ENCODE data around the gene NFIA. TPM values are rescaled to one million over a fixed set of nuclear protein-coding genes. Genes with fewer than 3 reads are reported as not detected.

The NFIA gene
- total RNA-seq, 1 experiment from 2014 or later: not detected

- no peak for DNase-seq
- Histone ChIP-seq H3K27me3 (no peaks in the 10 kb centered on the region), H3K9me3 (no peaks in the 10 kb centered on the region), H3K4me3 (no peak overlapping the region), H3K36me3 (no peaks in the 10 kb centered on the region)
These were observed 48.1 kb downstream of the NFIA start for GRCh38 chr1:61130338-61131000.

- Histone ChIP-seq H3K4me3 (no peak overlapping the region), H3K36me3 (no peaks in the 10 kb centered on the region), H3K9me3 (no peaks in the 10 kb centered on the region), H3K27me3 (no peaks in the 10 kb centered on the region)
- DNase-seq: no peak
These were observed 48.9 kb downstream of the NFIA start for GRCh38 chr1:61131248-61131647.

GRCh38 chr1:61131716-61132115 is 49.4 kb downstream of the NFIA start:
- Histone ChIP-seq H3K9me3 (no peaks in the 10 kb centered on the region), H3K4me3 (no peak overlapping the region), H3K27me3 (no peaks in the 10 kb centered on the region), H3K36me3 (no peaks in the 10 kb centered on the region)
- DNase-seq: no peak

GRCh38 chr1:61132176-61132638 is 49.8 kb downstream of the NFIA start:
- H3K4me3 ChIP-seq: no peak overlapping the region
- H3K27me3 ChIP-seq: no peaks in the 10 kb centered on the region
- DNase-seq: no peak
- H3K9me3 ChIP-seq: no peaks in the 10 kb centered on the region
- no peaks in the 10 kb centered on the region for H3K36me3 ChIP-seq

GRCh38 chr1:61132645-61133334 is 50.4 kb downstream of the NFIA start:
- no peaks in the 10 kb centered on the region for H3K36me3 ChIP-seq
- H3K27me3 ChIP-seq: no peaks in the 10 kb centered on the region
- no peaks in the 10 kb centered on the region for H3K9me3 ChIP-seq
- no peak overlapping the region for H3K4me3 ChIP-seq
- no peak for DNase-seq

GRCh38 chr1:61133335-61134019 is 51.1 kb downstream of the NFIA start:
- Histone ChIP-seq H3K36me3 (no peaks in the 10 kb centered on the region), H3K27me3 (no peaks in the 10 kb centered on the region), H3K4me3 (no peak overlapping the region), H3K9me3 (no peaks in the 10 kb centered on the region)
- DNase-seq: no peak

- H3K27me3 ChIP-seq: no peaks in the 10 kb centered on the region
- no peak overlapping the region for H3K4me3 ChIP-seq
- H3K9me3 ChIP-seq: no peaks in the 10 kb centered on the region
- no peaks in the 10 kb centered on the region for H3K36me3 ChIP-seq
- no peak for DNase-seq
These were observed 52.9 kb downstream of the NFIA start for GRCh38 chr1:61135291-61135690.

- H3K9me3 ChIP-seq: no peaks in the 10 kb centered on the region
- H3K36me3 ChIP-seq: no peaks in the 10 kb centered on the region
- no peak overlapping the region for H3K4me3 ChIP-seq
- no peaks in the 10 kb centered on the region for H3K27me3 ChIP-seq
- no peak for DNase-seq
These were observed 55.9 kb downstream of the NFIA start for GRCh38 chr1:61138305-61138704.

GRCh38 chr1:61138921-61139774 is 56.8 kb downstream of the NFIA start:
- H3K9me3 ChIP-seq: no peaks in the 10 kb centered on the region
- no peaks in the 10 kb centered on the region for H3K27me3 ChIP-seq
- H3K4me3 ChIP-seq: no peak overlapping the region
- DNase-seq: no peak
- no peaks in the 10 kb centered on the region for H3K36me3 ChIP-seq

GRCh38 chr1:61139775-61140549 is 57.6 kb downstream of the NFIA start:
- no peak for DNase-seq
- Histone ChIP-seq H3K9me3 (no peaks in the 10 kb centered on the region), H3K27me3 (no peaks in the 10 kb centered on the region), H3K36me3 (no peaks in the 10 kb centered on the region), H3K4me3 (no peak overlapping the region)

GRCh38 chr1:61140778-61141177 is 58.4 kb downstream of the NFIA start:
- no peak overlapping the region for H3K4me3 ChIP-seq
- H3K27me3 ChIP-seq: no peaks in the 10 kb centered on the region
- H3K9me3 ChIP-seq: no peaks in the 10 kb centered on the region
- no peaks in the 10 kb centered on the region for H3K36me3 ChIP-seq
- DNase-seq: peak; percentile 4

- no peaks in the 10 kb centered on the region for H3K9me3 ChIP-seq
- DNase-seq: no peak
- no peaks in the 10 kb centered on the region for H3K27me3 ChIP-seq
- H3K4me3 ChIP-seq: no peak overlapping the region
- no peaks in the 10 kb centered on the region for H3K36me3 ChIP-seq
These were observed 59.1 kb downstream of the NFIA start for GRCh38 chr1:61141288-61142042.

- no peak overlapping the region for H3K4me3 ChIP-seq
- no peaks in the 10 kb centered on the region for H3K36me3 ChIP-seq
- DNase-seq: no peak
- H3K27me3 ChIP-seq: no peaks in the 10 kb centered on the region
- no peaks in the 10 kb centered on the region for H3K9me3 ChIP-seq
These were observed 59.7 kb downstream of the NFIA start for GRCh38 chr1:61142043-61142440.

- no peak overlapping the region for H3K4me3 ChIP-seq
- no peaks in the 10 kb centered on the region for H3K9me3 ChIP-seq
- no peak for DNase-seq
- no peaks in the 10 kb centered on the region for H3K27me3 ChIP-seq
- no peaks in the 10 kb centered on the region for H3K36me3 ChIP-seq
These were observed 60.6 kb downstream of the NFIA start for GRCh38 chr1:61142726-61143500.

GRCh38 chr1:61143821-61144424 is 61.6 kb downstream of the NFIA start:
- no peaks in the 10 kb centered on the region for H3K27me3 ChIP-seq
- no peak for DNase-seq
- H3K9me3 ChIP-seq: no peaks in the 10 kb centered on the region
- H3K36me3 ChIP-seq: no peaks in the 10 kb centered on the region
- H3K4me3 ChIP-seq: no peak overlapping the region
